Neural progenitor cell (in vitro differentiated cells): Measurements from ENCODE around the gene CTRL. TPM values are rescaled to one million over a fixed set of nuclear protein-coding genes. Genes with fewer than 3 reads are reported as not detected.
A peak's percentile ranks its signal among the peaks of the same experiment; 100 is the strongest.

Experiments
- DNase-seq: peaks from one replicate; pipeline ENCODE4 v3.0.0-alpha.2; 2016; ENCODE audit warnings: low spot score
- H2AFZ ChIP-seq: fragments of 200-600 bp; sonication (generic); replicated peaks from 2 replicates; pipeline ENCODE4 v1.6.1; 2016; ENCODE audit warnings: antibody characterized with exemption
- H3F3A ChIP-seq: fragments of 200-600 bp; sonication (generic); 2 replicates; pipeline ENCODE4 v1.6.1; 2016; ENCODE audit warnings: antibody characterized with exemption, low read depth
- H3K27ac ChIP-seq: fragments of 200-600 bp; sonication (generic); 2 replicates; pipeline ENCODE4 v1.5.1; 2016; ENCODE audit warnings: mild to moderate bottlenecking
- H3K27me3 ChIP-seq: fragments of 200-600 bp; sonication (generic); 2 replicates; pipeline ENCODE4 v1.6.1; 2016; ENCODE audit warnings: mild to moderate bottlenecking, moderate library complexity
- H3K36me3 ChIP-seq: fragments of 200-600 bp; sonication (generic); 2 replicates; pipeline ENCODE4 v1.5.1; 2016
- H3K4me1 ChIP-seq: fragments of 200-600 bp; sonication (generic); 2 replicates; pipeline ENCODE4 v1.6.1; 2016; ENCODE audit warnings: mixed run types
- H3K4me2 ChIP-seq: fragments of 200-600 bp; sonication (generic); 2 replicates; pipeline ENCODE4 v1.6.1; 2016
- H3K4me3 ChIP-seq: fragments of 200-600 bp; sonication (generic); 2 replicates; pipeline ENCODE4 v1.5.1; 2016
- H3K79me2 ChIP-seq: fragments of 200-600 bp; sonication (generic); 2 replicates; pipeline ENCODE4 v1.6.1; 2016; ENCODE audit warnings: low read depth
- H3K9ac ChIP-seq: fragments of 200-600 bp; sonication (generic); 2 replicates; pipeline ENCODE4 v1.6.1; 2016
- H3K9me3 ChIP-seq: fragments of 200-600 bp; sonication (generic); 2 replicates; pipeline ENCODE4 v1.5.1; 2016; ENCODE audit warnings: low read depth
- H4K20me1 ChIP-seq: fragments of 200-600 bp; sonication (generic); 2 replicates; pipeline ENCODE4 v1.6.1; 2016; ENCODE audit warnings: low read depth
- H3K27ac Mint-ChIP-seq: 3 replicates; pipeline ENCODE4 v1.8.0; 2021; ENCODE audit warnings: mixed read lengths
- H3K27me3 Mint-ChIP-seq: 2 replicates; pipeline ENCODE4 v1.8.0; 2022; ENCODE audit warnings: low read depth, mild to moderate bottlenecking, inconsistent platforms, moderate library complexity, mixed read lengths; ENCODE audit not compliant: insufficient read depth
- H3K36me3 Mint-ChIP-seq: 3 replicates; pipeline ENCODE4 v1.8.0; 2021; ENCODE audit warnings: mixed read lengths
- H3K4me1 Mint-ChIP-seq: 3 replicates; pipeline ENCODE4 v1.8.0; 2021; ENCODE audit warnings: mixed read lengths
- H3K4me3 Mint-ChIP-seq: 3 replicates; pipeline ENCODE4 v1.8.0; 2021; ENCODE audit warnings: mild to moderate bottlenecking, moderate library complexity, mixed read lengths
- H3K9me3 Mint-ChIP-seq: 3 replicates; pipeline ENCODE4 v1.8.0; 2020; ENCODE audit warnings: mixed read lengths
- EZH2 ChIP-seq: fragments of 200-600 bp; sonication (generic); IDR thresholded peaks from 2 replicates; pipeline ENCODE4 v1.6.1; 2017; ENCODE audit warnings: antibody characterized with exemption, mild to moderate bottlenecking, moderate library complexity
- EZH2phosphoT487 ChIP-seq: fragments of 200-600 bp; sonication (generic); IDR thresholded peaks from 2 replicates; pipeline ENCODE4 v1.6.1; 2017; ENCODE audit warnings: antibody characterized with exemption
- total RNA-seq: library from RNA; depleted of rRNA; stranded (reverse); fragments of >200 nt; gene quantifications from 2 replicates; pipeline ENCODE4 v1.2.3, GENCODE V29; 2015; ENCODE audit warnings: low replicate concordance
- TF ChIP-seq, protein P1 (sequence below): fragments of 200-600 bp; sonication (generic); IDR thresholded peaks from 2 replicates; pipeline ENCODE4 v1.5.1; 2017; ENCODE audit warnings: antibody characterized with exemption, mild to moderate bottlenecking

The CTRL gene
- total RNA-seq, 1 donor from 2014 or later = 0.45 TPM

GRCh38 chr16:67959536-67960329 lies 28.1 kb upstream of the CTRL start:
- no peak overlapping the region for H3K9ac ChIP-seq
- H3K36me3 ChIP-seq = no peaks in the 10 kb centered on the region
- no peak overlapping the region for H3K4me3 ChIP-seq
- H3K9me3 ChIP-seq = no peaks in the 10 kb centered on the region
- H3F3A ChIP-seq = no peaks in the 10 kb centered on the region
- TF ChIP-seq EZH2 (no peak), EZH2phosphoT487 (no peak)
- TF ChIP-seq, protein P1, sequence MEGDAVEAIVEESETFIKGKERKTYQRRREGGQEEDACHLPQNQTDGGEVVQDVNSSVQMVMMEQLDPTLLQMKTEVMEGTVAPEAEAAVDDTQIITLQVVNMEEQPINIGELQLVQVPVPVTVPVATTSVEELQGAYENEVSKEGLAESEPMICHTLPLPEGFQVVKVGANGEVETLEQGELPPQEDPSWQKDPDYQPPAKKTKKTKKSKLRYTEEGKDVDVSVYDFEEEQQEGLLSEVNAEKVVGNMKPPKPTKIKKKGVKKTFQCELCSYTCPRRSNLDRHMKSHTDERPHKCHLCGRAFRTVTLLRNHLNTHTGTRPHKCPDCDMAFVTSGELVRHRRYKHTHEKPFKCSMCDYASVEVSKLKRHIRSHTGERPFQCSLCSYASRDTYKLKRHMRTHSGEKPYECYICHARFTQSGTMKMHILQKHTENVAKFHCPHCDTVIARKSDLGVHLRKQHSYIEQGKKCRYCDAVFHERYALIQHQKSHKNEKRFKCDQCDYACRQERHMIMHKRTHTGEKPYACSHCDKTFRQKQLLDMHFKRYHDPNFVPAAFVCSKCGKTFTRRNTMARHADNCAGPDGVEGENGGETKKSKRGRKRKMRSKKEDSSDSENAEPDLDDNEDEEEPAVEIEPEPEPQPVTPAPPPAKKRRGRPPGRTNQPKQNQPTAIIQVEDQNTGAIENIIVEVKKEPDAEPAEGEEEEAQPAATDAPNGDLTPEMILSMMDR = no peak
- H3K4me1 Mint-ChIP-seq = peaks cover under 1% of the 10 kb centered on the region
- H3K4me1 ChIP-seq = no peaks in the 10 kb centered on the region
- no peak overlapping the region for H3K4me3 Mint-ChIP-seq
- no peaks in the 10 kb centered on the region for H3K27me3 ChIP-seq
- H3K9me3 Mint-ChIP-seq = no peaks in the 10 kb centered on the region
- peak overlapping the region; percentile 34 for H3K27ac Mint-ChIP-seq
- no peak overlapping the region for H2AFZ ChIP-seq
- H3K36me3 Mint-ChIP-seq = no peaks in the 10 kb centered on the region
- no peaks in the 10 kb centered on the region for H4K20me1 ChIP-seq
- H3K79me2 ChIP-seq = no peaks in the 10 kb centered on the region
- DNase-seq = no peak
- H3K4me2 ChIP-seq = no peak overlapping the region
- no peak overlapping the region for H3K27ac ChIP-seq
- H3K27me3 Mint-ChIP-seq = no peaks in the 10 kb centered on the region

GRCh38 chr16:67957622-67958021 lies 26.0 kb upstream of the CTRL start:
- Histone ChIP-seq H3K79me2 (no peaks in the 10 kb centered on the region), H3K36me3 (no peaks in the 10 kb centered on the region), H3K27me3 (no peaks in the 10 kb centered on the region), H3K4me2 (no peak overlapping the region), H2AFZ (no peak overlapping the region), H3K9ac (no peak overlapping the region), H3F3A (no peaks in the 10 kb centered on the region), H4K20me1 (no peaks in the 10 kb centered on the region), H3K9me3 (no peaks in the 10 kb centered on the region), H3K4me1 (no peaks in the 10 kb centered on the region), H3K27ac (no peak overlapping the region), H3K4me3 (no peak overlapping the region)
- Mint-ChIP-seq H3K4me1 (no peaks in the 10 kb centered on the region), H3K4me3 (no peak overlapping the region), H3K36me3 (no peaks in the 10 kb centered on the region), H3K27ac (no peak overlapping the region), H3K27me3 (no peaks in the 10 kb centered on the region), H3K9me3 (no peaks in the 10 kb centered on the region)
- DNase-seq = no peak
- TF ChIP-seq EZH2 (no peak), EZH2phosphoT487 (no peak)
- TF ChIP-seq, protein P1 = no peak

GRCh38 chr16:67954421-67955196 lies 22.9 kb upstream of the CTRL start:
- H3K36me3 ChIP-seq = no peaks in the 10 kb centered on the region
- no peaks in the 10 kb centered on the region for H3K9me3 Mint-ChIP-seq
- no peak overlapping the region for H3K27ac ChIP-seq

More at GRCh38 chr16:67954421-67955196, 22.9 kb upstream of the CTRL start:
- H3K9me3 ChIP-seq = no peaks in the 10 kb centered on the region
- H3K4me3 ChIP-seq = no peak overlapping the region
- Mint-ChIP-seq H3K4me3 (no peak overlapping the region), H3K27me3 (peaks cover 3% of the 10 kb centered on the region), H3K4me1 (no peaks in the 10 kb centered on the region), H3K27ac (peak overlapping the region; percentile 25), H3K36me3 (no peaks in the 10 kb centered on the region)
- H3K4me1 ChIP-seq = no peaks in the 10 kb centered on the region
- TF ChIP-seq EZH2phosphoT487 = no peak
- TF ChIP-seq, protein P1 = no peak
- TF ChIP-seq EZH2 = no peak
- DNase-seq = no peak
- no peak overlapping the region for H3K9ac ChIP-seq
- no peaks in the 10 kb centered on the region for H4K20me1 ChIP-seq
- no peak overlapping the region for H2AFZ ChIP-seq
- no peaks in the 10 kb centered on the region for H3F3A ChIP-seq
- no peaks in the 10 kb centered on the region for H3K27me3 ChIP-seq
- no peak overlapping the region for H3K4me2 ChIP-seq
- H3K79me2 ChIP-seq = no peaks in the 10 kb centered on the region
